Psoas muscle (tissue), 8 donors: ENCODE results near the gene APBB2. TPM values are rescaled to one million over a fixed set of nuclear protein-coding genes. Genes with fewer than 3 reads are reported as not detected.

Experiments
- ATAC-seq, 4 donors: fragments of 200-7000 bp; cut with Tn5 transposase; one replicate each; pipeline ENCODE4 v1.9.1; 2020; ENCODE audit warnings: moderate library complexity in 3 of 4, mild to moderate bottlenecking in 2 of 4
- DNase-seq, 2 donors: peaks; one replicate each; pipeline ENCODE4 v3.0.0-alpha.2; 2020
- H3K27ac ChIP-seq: fragments of 200-600 bp; one replicate; pipeline ENCODE4 v1.8.0; 2022
- H3K27me3 ChIP-seq, 3 donors: fragments of 200-600 bp in 1 of 3; one replicate each; pipeline versions ENCODE4 v1.6.1 to v1.8.0; 2013 to 2022; ENCODE audit warnings: low read length in 2 of 3, mild to moderate bottlenecking in 2 of 3, moderate library complexity in 1 of 3; ENCODE audit not compliant: insufficient read depth in 3 of 3
- H3K36me3 ChIP-seq, 2 donors: fragments of 200-600 bp in 1 of 2; one replicate each; pipeline versions ENCODE4 v1.6.1 to v1.8.0; 2013 to 2022; ENCODE audit warnings: low read depth in 1 of 2, mild to moderate bottlenecking in 1 of 2, moderate library complexity in 1 of 2; ENCODE audit not compliant: insufficient read depth in 1 of 2
- H3K4me1 ChIP-seq: fragments of 200-600 bp; one replicate; pipeline ENCODE4 v1.8.0; 2022
- H3K4me3 ChIP-seq: fragments of 200-600 bp; one replicate; pipeline ENCODE4 v1.8.0; 2022; ENCODE audit warnings: mild to moderate bottlenecking
- H3K9me3 ChIP-seq: fragments of 200-600 bp; one replicate; pipeline ENCODE4 v1.8.0; 2022
- CTCF ChIP-seq: fragments of 200-600 bp; IDR thresholded peaks from one replicate; pipeline ENCODE4 v1.8.0; 2022; ENCODE audit warnings: antibody characterized with exemption
- WGBS, 3 donors: extraction: QIAGEN DNeasy Blood & Tissue Kit; methylation state at CpG; one replicate each; pipeline versions ENCODE4 v1.1.6 to v1.1.7; 2013; 5-methylcytosine and 5-hydroxymethylcytosine counted together
- intact Hi-C, 2 donors: fragments of 100-400 bp; cut with DNase I; formaldehyde crosslinking; loops; one replicate each; pipeline versions ENCODE4 v1.11.0 to v1.14.2; 2022
- polyA plus RNA-seq, 3 donors: library from polyadenylated mRNA; stranded (reverse); fragments of 200-250 nt; gene quantifications; one replicate each; pipeline ENCODE4 v1.2.3, GENCODE V29; 2013
- total RNA-seq, 4 donors: library from RNA; stranded (reverse); fragmentation: NEBNext Ultra II Directional in 2 of 4; extraction: Animal tissue kit (Norgen Biotek cat#: 25700) in 2 of 4; gene quantifications; one replicate each; pipeline versions ENCODE4 v1.2.1 to v1.2.4, GENCODE V29; 2021 to 2023
- donor health status: healthy with polysubstance abuse.
- donor health status: DM: no; HTN: no; CAD: no; lungs with moderate emphysema.
- donor health status: Bipolar disorder and iron deficiency.
- donor health status: healthy.
- donor health status: DM: yes; HTN: yes; CAD: no.
- donor health status: DM: no; HTN: no; CAD: no.
- donor health status: DM: no; HTN: no; CAD: no.
- donor health status: DM: yes; HTN: yes; CAD: no.

The APBB2 gene
- total and polyA plus RNA-seq, 7 donors = 3.1 to 37.4 (median 11.3) TPM

GRCh38 chr4:41146716-41147506 is 67.4 kb downstream of the APBB2 start:
- Histone ChIP-seq H3K4me1 (peaks cover 37% of the 10 kb centered on the region), H3K4me3 (peak overlapping the region; percentile 26), H3K36me3 (no peaks in the 10 kb centered on the region), H3K9me3 (no peaks in the 10 kb centered on the region), H3K27ac (peak overlapping the region; percentile 66), H3K27me3 (no peaks in the 10 kb centered on the region)
- no peak for TF ChIP-seq CTCF
- DNase-seq (peak; percentile 43 to 56), ATAC-seq (peak in 3 of 4 donors; percentile 26 to 41 (median 27))
- intact Hi-C loops = no loop called here
- 53 to 72% (median 56%) methylated on average over 14 of the region's 14 CpGs for WGBS, 3 donors

GRCh38 chr4:41146196-41146595 is 68.1 kb downstream of the APBB2 start:
- Histone ChIP-seq H3K4me3 (no peak overlapping the region), H3K4me1 (peaks cover 37% of the 10 kb centered on the region), H3K27me3 (no peaks in the 10 kb centered on the region), H3K36me3 (no peaks in the 10 kb centered on the region), H3K9me3 (no peaks in the 10 kb centered on the region), H3K27ac (peak overlapping the region; percentile 66)
- intact Hi-C loops = no loop called here
- ATAC-seq (no peak), DNase-seq (no peak)
- no peak for TF ChIP-seq CTCF
- WGBS, 3 donors = 63 to 90% (median 66%) methylated on average over 5 of the region's 5 CpGs

GRCh38 chr4:41145571-41146078 is 68.7 kb downstream of the APBB2 start:
- intact Hi-C loops = no loop called here
- no peak overlapping the region for H3K27ac ChIP-seq
- H3K36me3 ChIP-seq = no peaks in the 10 kb centered on the region
- H3K9me3 ChIP-seq = no peaks in the 10 kb centered on the region
- no peak overlapping the region for H3K4me3 ChIP-seq
- TF ChIP-seq CTCF = no peak
- H3K27me3 ChIP-seq = no peaks in the 10 kb centered on the region
- WGBS, 3 donors = 56 to 63% (median 56%) methylated on average over 3 of the region's 3 CpGs
- H3K4me1 ChIP-seq = peaks cover 37% of the 10 kb centered on the region
- no peak for ATAC-seq
- DNase-seq = no peak

- no peak for DNase-seq
- H3K27ac ChIP-seq = peak overlapping the region; percentile 33
- no peak for TF ChIP-seq CTCF
- no peak overlapping the region for H3K4me3 ChIP-seq
- no peak for ATAC-seq
- intact Hi-C loops = loop anchor here in 1 of 2 donors (5.0 kb wide), 1 partner anchor 67 kb away; the partner anchor contains the start of gene APBB2
- peaks cover 37% of the 10 kb centered on the region for H3K4me1 ChIP-seq
- H3K9me3 ChIP-seq = no peaks in the 10 kb centered on the region
- WGBS, 3 donors = 41 to 62% (median 44%) methylated on average over 5 of the region's 5 CpGs
- H3K36me3 ChIP-seq = no peaks in the 10 kb centered on the region
- H3K27me3 ChIP-seq = no peaks in the 10 kb centered on the region
Measured at GRCh38 chr4:41144812-41145211, 69.5 kb downstream of the APBB2 start.
